GM19467 (cell line): ENCODE data around the gene ATRN.
"Not testable (repeated sequence)": the region's sequence is repeated elsewhere in the genome, so short reads cannot be mapped to it uniquely, and the experiment has no call there.

Experiments
- ATAC-seq: cut with Tn5 transposase; IDR thresholded peaks from one replicate; pipeline ENCODE4 v1.9.1; 2021; ENCODE audit warnings: mild to moderate bottlenecking, moderate library complexity; ENCODE audit not compliant: unreplicated experiment

Gene ATRN

DNA sequence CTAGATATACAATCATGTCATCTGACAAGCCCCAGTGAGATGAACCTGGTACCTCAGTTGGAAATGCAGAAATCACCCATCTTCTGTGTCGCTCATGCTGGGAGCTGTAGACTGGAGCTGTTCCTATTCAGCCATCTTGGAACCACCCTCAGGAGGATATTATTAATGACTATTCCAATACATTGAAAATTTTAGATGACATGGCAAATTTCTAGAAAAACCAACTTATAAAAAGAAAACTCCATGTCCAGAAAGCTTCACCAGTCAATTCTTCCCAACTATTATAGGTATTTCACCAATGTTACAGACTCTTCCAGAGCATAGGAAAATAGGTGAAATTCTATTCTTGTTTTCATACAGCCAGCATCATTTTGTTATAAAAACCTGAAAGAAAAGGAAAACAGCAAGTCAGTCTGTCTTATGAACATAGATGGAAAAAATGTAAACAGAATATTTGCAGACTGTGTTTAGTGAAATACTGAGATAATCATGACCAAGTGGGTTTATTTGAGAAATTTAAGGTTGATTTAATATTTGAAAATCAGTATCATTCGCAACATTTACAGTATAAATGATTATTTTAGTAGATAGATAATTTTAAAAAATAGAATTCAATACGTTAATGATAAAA lies 43.3 kb downstream of the ATRN start:
- no peak for ATAC-seq

DNA sequence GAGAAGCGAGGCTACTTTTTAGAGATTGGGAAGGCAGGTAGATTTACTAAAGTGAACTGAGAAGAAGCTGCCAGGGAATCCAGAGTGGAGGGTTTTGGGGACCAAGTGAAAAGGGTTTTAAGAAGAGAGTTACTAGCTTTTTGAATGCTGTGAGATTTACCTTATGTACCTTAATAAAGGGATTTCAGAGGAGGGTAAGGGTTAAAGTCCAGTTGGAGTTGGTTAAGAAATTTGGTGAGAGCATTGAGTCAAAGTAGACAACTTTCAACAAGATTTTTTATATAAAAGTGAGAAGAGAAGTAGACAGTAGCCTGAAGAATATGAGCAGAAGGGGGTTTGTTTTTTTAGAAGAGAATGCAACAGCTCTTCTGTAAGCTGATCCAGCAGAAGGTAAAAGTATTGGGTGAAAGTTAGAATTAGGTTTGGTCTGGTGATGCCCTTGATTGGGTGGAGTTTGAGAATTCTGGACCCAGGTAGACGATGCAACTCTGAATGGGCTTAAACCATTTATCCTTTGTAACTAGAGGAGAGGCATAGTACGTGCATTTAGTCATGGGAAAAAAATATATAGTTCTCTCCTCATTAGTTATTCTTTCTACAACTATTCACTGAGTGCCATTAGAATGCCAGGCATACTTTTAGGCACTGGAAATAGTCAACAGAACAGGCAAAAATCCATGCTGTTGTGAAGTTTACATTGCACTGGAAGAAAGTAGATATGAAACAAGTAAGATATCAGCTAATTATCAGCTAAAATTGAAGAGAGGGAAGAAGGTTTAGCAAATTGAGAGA lies 44.8 kb downstream of the ATRN start:
- no peak for ATAC-seq

- no peak for ATAC-seq
Observed at GRCh38 chr20:3521852-3522740, 51.3 kb downstream of the ATRN start.

DNA sequence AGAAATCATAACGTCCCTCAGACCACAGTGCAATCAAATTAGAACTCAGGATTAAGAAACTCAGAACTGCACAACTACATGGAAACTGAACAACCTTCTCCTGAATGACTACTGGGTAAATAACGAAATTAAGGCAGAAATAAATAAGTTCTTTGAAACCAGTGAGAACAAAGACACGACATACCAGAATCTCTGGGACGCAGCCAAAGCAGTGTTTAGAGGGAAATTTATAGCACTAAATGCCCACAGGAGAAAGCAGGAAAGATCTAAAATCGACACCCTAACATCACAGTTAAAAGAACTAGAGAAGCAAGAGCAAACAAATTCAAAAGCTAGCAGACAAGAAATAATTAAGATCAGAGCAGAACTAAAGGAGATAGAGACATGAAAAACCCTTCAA lies 53.9 kb downstream of the ATRN start:
- ATAC-seq = not testable (repeated sequence)

- ATAC-seq = no peak
Observed at GRCh38 chr20:3532089-3532615, 61.3 kb downstream of the ATRN start.

DNA sequence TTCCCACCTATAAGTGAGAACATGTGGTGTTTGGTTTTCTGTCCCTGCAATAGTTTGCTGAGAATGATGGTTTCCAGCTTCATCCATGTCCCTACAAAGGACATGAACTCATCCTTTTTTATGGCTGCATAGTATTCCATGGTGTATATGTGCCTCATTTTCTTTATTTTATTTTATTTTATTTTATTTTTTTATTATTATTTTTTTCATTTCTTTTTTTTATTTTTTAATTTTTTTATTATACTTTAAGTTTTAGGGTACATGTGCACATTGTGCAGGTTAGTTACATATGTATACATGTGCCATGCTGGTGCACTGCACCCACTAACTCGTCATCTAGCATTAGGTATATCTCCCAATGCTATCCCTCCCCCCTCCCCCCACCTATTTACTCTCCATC lies 66.9 kb downstream of the ATRN start:
- not testable (repeated sequence) for ATAC-seq

DNA sequence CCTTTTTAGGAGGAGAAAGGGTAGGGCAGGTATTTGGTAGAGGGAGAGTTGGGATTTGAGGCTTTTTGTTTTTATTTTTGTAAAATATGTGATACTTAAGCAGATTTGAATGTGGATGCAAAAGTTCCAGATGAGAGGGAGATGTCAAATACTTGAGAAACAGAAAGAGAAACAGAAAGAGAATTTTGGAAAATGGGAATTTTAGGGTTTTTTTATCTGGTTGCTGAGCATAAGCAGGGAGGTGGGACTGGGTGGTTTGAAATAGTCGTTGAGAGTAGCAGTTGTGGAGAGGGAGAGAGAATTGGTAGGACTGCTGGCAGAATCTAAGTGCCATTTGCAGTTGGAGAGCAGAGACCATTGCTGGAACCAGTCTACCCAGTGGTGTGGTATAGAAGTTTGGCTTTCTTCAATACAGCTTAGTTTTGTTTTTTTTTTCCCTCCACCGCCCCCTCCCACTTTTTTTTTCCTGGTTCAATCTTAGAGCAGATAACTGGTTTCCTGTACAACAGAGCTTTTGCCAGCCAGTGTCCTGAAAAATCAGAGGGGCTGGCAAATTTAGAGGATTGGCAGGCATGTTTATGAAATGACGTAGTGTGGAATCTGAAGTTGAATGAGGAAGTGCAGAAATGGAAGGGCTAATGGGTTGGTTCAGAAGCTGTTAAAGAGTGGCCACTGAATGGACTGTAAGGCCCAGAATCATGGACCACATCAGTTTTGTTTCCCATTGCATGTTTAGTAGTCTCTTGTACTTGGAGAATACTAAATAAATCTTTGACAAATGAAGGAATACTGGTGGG lies 68.7 kb downstream of the ATRN start:
- ATAC-seq = no peak

DNA sequence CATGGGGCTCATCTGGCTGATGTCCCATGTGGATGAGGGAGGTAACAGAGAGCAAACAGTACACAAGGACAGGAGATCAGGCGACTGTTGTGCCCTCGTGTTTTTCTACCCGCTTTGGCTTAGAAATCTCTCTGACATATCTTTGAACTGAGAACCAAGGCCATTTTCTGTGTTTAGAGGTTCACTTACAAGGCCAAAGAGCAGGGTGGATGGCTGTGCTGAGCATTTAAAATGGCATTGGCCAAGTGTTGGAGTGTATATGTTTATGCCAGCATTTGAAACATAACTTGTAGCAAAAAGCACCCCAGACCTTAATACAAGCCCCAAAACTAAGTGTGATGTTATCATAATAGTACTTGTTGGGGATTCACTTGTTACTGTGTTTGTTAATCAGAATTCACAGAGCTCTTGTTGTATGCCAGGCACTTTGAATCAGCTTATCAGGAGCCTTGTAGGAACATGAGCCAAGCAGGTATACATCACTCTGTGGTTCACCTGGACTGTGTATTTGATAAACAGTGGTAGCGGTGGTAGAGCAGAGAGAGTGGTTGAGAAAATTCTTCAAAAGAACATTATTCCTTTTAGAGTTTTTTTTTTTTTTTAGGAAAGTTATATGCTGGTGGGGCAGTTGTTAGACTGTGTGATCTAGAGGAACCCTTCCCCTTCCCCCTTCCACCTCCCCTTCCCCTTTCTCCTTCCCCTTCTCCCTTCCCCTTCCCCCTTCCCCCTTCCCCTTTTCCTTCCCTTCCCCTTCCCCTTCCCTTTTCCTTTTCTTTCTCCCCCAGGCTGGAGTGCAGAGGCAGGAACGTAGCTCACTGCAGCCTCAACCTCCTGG lies 71.3 kb downstream of the ATRN start:
- no peak for ATAC-seq

- ATAC-seq = no peak
Observed at GRCh38 chr20:3543901-3544507, 73.2 kb downstream of the ATRN start.

DNA sequence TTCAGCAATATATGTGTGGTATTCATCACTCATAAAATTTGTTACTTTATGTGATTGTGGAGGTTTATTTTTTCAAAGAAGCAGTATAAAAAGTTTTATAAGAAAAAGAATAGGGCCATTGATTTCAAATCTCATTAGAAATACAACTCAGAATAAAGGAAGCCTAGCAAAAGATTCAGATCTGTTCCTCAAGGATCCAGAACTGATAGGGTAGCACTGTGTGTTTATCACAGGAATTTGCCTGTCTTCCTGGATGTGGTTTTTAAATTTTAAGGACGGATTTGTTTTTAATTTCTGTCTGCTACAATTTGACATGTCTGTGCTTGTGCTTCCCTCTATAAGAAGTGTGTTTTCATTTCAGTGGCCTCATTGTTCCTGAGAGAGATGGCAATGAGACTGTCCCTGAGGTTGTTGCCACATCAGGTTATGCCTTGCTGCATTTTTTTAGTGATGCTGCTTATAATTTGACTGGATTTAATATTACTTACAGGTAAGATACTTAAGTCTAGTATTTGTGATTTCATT lies 74.6 kb downstream of the ATRN start:
- ATAC-seq = no peak

GRCh38 chr20:3547906-3548305 lies 77.1 kb downstream of the ATRN start:
- ATAC-seq = no peak

GRCh38 chr20:3550837-3551236 lies 80.0 kb downstream of the ATRN start:
- ATAC-seq = no peak

- ATAC-seq = no peak
Observed at GRCh38 chr20:3551681-3552434, 81.0 kb downstream of the ATRN start.

GRCh38 chr20:3553663-3554062 lies 82.8 kb downstream of the ATRN start:
- ATAC-seq = no peak

DNA sequence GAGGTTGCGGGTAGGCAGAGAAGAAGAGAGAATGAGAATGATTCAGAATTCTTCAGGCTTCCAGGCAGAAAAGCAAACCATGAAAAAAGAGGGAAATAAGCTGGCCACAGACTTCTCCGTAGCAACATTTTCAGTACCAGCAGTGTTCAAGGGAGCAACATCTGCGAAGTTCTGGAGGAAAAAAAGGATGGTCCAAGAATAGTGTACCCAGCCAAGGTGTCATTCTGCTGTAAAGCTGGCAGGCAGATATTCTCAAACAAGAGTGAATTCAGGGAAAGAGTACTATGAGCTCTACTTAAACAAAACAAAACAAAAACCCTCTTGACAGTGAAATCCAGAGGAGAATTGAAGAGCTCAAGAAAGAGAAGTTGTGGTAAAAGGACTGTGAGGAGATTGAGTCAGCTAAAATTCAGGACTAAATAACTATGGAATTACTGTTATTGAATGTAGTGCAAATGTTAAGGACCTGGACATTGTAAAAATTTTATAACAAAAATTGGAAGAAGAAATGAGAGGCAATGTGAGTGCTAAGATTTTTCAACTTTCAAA lies 86.5 kb downstream of the ATRN start:
- no peak for ATAC-seq

DNA sequence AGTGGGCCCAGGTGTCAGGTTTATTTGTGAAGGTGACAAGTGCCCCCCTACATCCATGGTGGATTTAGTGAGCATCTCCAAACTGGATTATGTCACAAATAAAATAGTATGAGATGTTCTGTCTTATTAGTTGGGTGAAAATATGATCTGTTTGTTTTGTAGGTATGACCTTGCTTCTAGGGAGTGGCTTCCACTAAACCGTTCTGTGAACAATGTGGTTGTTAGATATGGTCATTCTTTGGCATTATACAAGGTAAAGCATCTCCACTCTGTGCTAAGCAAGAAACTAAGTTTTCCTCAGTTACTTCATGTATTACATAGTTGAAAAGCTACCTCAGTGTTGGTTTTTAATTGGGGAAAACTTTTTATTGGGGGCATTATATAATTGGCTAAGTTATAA lies 88.4 kb downstream of the ATRN start:
- ATAC-seq = no peak

GRCh38 chr20:3559637-3560036 lies 88.8 kb downstream of the ATRN start:
- ATAC-seq = no peak

DNA sequence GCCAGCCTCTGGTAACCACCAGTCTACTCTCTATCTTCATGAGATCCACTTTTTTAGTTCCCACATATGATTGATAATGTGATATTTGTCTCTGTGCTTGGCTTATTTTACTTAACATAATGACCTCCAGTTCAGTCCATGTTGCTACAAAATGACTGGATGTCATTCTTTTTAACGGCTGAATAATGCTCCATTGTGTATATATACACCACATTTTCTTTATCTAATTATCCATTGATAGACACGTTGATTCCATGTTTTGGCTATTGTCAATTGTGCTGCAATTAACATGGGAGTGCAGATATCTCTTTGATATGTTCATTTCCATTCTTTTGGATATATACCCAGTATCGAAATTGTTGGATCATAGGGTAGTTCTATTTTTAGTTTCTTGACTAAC lies 89.3 kb downstream of the ATRN start:
- no peak for ATAC-seq
